CD4-positive, alpha-beta T cell treated with Interleukin-15 for 1 hour (primary cell): ENCODE measurements around the gene GRIFIN.
"Not testable (repeated sequence)": the region's sequence is repeated elsewhere in the genome, so short reads cannot be mapped to it uniquely, and the experiment has no call there.

Source experiments
- DNase-seq: peaks from one replicate; pipeline ENCODE4 v3.0.0-alpha.2; 2020

The GRIFIN gene

DNA sequence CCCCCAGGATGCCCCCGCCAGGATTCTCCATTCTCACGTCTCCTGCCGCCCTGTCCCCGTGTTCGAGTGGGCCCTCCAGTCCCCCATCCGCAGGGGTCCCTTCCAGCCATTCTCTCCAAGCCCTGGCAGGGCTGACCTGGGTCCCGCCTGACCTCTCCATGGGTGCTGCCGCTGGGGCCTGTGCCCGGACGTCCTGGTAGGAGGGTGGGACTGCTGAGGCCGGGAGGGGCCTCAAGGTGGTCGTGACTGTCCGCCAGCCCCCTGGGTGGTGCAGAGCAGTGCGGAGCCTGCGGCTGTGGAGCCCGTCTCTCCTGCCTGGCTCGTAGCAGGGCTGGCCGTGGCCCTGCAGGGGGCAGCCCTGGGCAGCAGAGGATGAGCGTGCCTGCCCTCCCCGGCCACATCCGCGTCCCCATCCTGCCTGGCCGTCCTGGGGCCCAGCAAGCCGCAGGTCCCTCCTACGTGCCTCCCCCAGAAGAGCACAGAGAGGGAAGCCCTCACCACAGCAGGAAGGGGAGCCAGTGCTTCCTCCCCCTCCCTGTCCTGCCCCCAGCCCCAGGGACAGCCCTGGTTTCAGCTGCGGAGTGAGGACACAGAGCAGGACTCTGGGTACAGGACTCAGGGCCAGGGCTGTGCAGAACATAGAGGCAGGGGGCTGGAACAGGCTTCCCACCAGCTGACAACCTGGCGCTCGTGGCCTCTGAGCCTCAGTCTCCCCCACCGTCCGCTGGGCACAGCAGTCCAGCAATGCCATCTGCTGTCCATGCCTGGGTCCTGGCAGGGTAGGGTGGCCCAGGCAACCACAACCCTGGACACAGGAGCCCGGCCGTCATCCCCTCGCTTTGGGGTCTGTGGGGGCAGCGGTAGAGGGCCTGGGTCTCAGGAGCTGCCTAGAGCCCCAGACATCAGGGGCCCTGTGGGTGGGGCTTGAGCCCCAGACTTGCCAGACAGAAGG is 1.5 kb upstream of the GRIFIN start:
- peak; percentile 72 for DNase-seq

DNA sequence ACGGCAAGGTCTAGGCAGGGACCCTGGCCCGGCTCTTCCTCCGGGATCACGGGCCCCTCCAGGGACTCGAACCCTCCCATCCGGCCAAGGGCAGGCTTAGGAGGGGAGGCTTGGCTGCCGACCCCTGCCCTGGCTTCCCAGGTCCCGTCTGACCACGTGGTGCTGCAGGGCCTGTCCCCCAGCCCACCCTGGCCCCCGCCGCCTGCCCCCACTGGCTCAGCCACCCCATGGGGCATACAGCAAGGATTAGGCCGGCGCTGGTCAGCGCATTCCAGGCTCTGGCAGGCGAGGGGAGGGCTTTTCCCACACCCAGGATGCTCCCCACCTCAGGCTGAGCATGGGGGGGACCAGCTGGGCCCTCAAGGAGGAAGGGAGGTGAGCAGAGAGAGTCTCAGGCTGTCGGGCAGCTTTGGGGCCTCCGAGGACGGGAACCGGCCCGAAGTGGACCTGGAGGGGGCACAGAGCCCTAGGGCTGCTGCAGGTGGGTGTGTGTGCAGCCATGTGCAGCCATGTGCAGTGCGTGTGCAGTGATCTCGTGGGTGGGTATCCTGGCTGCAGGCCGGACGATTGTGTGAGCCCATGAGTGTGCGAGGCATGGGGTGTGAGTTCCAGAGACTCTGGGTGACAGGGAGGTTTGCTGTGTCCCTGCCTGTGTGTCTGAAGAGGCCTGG is 713 bp upstream of the GRIFIN start:
- DNase-seq, result no peak

DNA sequence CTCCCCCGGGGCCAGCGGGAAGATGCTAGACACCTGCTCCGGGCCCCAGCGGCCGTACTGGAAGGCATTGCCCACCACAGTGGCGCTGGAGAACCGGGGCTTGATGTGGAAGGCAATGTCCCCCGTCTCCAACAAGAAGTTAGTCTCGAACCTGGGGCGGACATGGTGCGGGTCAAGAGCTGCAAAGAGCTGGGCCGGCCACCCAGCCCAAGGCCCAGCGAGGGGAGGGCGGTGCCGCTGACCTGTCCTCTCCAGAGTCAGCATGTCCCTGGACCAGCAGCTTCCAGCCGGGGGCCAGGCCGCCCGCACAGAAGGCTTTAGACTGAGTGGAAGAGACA is 551 bp downstream of the GRIFIN start:
- DNase-seq, result no peak

DNA sequence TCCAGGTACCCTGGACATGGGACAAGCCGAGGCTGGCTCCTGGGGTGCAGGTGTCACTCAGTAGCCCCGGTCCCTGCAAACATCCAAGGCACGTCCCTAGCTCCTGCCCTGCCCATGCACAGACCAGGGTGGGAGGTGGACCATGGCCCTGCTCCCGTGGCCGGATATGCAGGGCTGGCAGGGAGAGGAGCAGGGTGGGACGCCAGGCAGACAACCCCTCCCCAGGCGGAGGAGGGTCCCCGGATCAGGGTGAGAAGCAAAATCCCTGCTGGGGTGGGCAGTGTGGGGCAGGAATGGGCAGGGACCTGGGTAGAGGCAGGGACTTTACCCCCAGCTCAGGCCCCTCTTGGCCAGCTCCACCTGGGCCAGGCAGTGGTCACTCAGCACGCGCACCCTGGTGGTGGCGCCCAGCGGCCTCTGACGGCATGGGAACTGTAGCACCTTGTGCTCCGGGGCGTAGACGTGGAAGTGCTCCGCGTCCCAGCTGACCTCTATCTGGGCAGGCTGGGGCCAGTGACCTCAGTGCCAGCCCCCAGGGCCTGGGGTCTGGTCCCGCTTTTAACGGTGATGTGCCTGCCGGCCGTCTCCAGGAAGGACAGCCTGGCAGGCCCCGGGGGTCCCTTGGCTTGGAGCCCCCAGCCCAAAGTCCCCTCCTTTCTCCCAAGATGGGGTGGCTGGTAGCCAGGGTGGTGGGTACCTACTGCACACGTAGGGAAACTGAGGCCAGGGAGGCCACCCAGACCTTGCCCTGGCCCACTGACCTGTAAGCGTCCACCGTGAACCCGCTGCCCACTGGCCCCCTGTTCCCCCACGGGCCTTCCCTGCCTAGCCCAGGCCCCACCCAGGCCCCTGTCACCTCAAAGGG is 1.2 kb downstream of the GRIFIN start:
- no peak for DNase-seq

DNA sequence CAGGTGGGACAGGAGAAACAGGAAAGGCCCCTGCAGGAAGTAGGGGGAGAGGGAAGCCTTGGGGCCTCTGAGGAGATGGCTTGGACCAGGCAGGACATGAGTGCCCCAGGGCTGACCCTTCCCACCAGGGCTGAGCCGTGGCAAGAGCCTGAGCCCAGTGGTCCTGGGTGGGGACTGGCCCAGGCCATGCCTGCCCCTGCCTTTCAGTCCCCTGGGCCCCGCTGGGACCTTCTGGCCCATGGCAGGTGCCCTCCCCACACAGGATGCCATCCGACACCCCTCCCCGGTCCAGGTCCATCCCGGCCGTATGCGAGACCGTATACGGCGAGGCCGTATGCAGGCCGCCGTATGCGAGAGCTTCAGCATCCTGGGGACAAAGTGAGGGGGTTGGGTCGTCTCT is 2.0 kb downstream of the GRIFIN start:
- DNase-seq, result no peak

DNA sequence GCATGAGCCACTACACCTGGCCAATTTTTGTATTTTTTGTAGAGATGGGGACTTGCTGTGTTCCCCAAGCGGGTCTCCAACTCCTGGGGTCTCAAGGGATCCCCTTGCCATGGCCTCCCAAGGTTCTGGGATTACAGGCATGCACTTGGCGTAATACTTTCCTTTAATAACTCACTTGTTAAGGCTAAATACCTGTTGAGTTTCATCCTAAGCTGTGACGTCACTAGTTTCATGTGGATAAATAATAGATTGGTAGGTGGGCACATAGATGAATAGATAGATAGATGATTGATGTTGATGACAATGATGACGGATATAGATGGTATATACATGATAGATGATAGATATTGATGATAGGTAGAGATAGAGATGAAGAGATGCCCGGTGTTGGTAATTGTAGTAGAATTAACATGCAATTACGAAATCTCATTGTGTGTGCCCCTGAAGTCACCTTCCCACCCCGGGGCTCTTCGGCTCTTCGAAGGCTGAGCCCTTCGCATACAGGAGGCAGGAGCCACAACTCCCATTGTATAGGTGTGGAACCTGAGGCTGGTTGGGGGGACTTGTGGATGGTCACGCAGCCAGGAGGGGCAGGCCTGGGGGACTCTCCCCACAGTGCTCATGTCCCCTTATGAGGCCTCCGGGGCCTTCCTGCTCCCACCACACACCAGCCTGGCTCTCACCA is 2.6 kb downstream of the GRIFIN start:
- no peak for DNase-seq

DNA sequence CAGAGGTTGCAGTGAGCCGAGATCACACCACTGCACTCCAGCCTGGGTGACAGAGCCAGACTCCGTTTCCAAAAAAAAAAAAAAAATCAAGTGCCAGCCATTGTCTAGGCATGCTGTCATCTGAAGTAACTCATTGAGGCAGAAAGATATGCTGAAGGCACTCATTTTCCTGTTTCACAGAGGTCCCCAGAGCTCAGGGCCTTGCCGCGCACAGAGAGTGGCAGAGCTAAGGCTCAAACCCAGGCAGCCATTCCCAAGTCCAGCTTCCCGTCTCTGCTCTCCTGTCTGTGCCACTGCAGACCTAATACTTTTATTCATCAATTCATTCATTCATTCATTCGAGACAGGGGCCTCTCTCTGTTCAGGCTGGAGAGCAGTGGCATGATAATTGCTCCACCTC is 3.5 kb downstream of the GRIFIN start:
- no peak for DNase-seq

DNA sequence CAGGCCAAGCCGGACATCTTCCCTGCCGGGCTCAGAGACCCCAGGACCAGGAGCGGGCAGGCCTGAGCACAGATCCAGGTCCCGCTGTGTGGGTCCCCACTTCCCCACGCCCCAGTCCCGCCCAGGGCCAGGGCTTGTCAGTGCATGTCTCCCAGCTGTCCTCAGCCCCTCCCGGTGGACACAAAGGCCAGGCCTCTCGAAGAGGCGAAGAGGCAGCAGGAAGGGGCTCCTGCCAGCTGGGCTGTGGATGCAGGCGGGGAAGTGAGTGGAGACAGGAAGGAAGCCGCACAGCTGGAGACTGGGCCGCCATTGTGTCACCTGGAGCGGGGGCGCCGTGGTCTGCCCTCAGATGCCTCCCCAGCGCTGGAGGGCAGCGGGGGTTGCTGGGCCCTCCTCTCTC is 4.8 kb downstream of the GRIFIN start:
- no peak for DNase-seq

DNA sequence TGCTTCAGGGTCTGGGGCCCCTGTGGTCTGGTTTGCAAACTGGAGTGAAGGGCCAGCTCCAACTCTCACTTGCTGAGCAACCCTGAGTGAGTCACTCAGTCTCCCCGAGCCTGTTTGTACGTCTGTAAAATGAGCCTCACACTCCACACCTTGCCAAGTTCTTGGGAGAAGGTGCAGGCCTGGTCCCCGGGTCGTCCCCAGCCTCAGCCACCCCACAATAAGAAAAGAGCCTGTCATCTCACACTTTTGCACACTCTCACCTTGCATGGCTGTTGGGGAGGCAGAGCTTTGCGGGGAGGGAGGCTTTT is 5.2 kb downstream of the GRIFIN start:
- DNase-seq, result no peak

DNA sequence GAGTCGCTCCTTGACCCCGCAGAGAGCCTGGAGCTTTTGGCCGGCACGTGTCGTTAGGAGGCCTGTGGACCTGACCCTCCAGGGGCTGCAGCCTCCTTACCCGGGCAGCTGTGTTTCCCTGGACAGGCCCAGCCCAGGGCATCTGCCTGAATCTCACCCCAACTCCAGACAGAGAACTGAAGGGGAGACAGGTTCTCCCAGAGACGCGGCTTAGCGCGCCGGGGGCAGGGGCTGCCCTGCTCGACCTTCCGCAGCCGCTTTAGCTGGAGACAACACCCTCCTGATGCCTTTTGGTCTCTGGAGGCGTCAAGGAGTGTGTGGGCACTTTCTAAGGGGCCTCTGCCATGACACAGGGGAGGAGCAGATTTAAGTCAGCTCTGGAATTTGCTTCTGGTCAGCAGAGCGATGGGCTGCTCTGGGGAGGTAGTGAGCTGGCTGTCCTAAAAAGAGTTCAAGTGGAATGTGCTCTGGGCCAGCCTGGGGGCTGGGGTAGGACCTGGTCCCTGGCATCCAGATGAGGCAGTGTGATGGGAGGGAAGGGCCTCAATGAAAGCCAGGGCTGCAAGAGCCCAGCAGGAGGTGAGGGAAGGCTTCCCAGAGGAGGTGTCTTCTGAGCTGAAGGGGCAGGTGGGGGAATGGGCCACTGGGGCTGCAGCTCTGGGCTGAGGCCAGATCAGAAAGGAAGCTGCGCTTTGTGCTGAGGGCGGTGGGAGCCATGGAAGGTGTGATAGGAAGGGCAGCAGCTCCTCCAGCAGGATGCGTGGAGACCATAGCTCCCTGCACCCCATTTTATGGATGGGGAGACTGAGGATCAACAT is 5.8 kb downstream of the GRIFIN start:
- no peak for DNase-seq

DNA sequence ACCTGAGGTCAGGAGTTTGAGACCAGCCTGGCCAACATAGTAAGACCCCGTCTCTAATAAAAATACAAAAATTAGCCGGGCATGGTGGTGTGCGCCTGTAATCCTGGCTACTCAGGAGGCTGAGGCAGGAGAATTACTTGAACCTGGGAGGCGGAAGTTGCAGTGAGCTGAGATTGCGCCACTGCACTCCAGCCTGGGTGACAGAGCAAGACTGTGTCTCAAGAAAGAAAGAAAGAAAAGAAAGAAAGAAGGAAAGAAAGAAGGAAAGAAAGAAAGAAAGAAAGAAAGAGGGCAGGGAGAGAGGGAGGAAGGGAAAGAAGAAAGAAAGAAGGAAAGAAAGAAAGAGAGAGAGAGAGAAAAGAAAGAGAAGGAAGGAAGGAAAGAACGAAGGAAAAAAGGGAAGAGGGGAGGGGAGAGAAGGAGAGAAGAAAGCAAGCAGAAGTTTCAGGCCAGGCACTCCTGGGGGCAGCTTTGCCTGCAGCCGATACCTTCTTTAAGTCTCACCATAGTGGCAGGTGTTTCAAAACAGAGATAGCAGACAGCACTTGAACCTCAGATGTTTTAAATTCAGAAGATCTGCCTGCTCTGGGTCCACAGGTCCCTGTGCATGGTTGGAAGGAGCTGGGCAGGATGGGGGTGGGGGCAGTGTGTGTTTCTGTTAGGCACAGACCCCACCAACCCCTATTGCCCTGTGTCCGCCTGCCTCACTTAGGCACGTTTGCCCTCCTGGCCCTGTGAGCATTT is 6.6 kb downstream of the GRIFIN start:
- DNase-seq, result not testable (repeated sequence)

DNA sequence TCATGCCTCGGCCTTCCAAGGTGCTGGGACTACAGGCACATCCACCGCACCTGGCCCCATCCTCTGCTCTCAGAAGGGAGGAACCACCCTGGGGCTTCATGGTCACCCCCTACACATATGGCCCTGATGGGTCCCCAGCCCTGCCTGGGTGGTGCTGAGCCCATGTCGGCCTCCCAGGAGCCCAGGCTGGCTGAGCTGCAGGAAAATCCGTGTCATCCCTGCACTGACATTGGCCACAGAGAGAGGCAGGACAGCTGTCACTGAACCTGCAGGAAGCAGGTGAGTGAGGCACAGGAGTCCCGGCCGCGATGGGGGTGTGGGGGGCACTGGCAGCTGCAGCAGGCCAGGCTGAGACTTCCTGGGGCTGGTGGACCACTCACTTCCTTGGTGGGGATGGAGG is 8.0 kb downstream of the GRIFIN start:
- DNase-seq, result no peak

DNA sequence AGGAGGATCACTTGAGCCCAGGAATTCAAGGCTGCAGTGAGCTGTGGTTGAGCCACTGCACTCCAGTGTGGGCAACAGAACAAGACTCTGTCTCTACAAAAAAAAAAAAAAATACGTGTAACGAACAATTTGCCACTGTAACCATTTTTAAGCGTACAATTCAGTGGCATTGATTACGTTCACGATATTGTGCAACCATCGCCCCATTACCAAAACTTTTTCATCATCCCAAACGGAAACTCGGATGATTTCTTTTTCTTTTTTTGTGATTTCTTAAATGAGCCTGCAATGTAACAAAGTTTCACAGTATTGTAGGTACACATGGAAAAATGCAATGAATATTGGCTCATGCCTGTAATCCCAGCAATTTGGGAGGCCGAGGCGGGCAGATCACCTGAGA is 9.5 kb downstream of the GRIFIN start:
- DNase-seq, result no peak

DNA sequence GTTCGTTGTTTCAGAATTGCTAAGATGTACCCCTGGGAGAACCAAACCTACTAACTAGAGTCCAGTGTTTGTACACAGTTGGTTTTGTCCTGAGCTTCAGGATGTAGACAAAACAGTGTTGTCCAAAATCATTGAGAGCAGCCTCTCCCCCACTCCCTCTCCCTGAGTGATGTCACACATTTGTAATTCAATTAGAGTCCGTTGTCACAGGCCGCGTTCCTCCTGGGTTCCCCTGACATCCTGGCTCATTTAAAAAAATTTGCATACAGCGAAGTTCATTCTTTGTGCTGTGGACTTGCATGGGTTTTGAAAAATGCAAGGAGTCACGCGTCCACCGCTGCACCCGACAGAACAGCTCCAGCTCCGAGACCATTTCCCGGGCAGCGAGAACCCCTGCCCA is 10.3 kb downstream of the GRIFIN start:
- DNase-seq, result no peak

DNA sequence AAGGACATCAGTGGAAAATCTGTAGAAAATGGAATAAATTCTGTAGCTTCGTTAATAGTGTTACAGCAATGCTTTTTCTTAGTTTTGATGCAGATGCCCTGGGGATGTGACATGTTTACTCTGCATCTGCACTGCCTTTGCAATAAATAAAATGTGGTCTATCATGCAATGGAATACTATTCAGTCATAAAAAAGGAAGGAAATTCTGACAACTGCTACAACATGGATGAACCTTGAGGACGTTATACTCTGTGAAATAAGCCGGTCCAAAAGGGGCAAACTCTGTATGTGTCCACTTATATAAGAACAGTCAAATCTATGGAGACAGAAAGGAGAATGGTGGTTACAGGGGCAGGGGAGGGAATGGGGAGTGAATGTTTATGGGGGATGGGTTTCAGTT is 13.5 kb downstream of the GRIFIN start:
- DNase-seq, result no peak

DNA sequence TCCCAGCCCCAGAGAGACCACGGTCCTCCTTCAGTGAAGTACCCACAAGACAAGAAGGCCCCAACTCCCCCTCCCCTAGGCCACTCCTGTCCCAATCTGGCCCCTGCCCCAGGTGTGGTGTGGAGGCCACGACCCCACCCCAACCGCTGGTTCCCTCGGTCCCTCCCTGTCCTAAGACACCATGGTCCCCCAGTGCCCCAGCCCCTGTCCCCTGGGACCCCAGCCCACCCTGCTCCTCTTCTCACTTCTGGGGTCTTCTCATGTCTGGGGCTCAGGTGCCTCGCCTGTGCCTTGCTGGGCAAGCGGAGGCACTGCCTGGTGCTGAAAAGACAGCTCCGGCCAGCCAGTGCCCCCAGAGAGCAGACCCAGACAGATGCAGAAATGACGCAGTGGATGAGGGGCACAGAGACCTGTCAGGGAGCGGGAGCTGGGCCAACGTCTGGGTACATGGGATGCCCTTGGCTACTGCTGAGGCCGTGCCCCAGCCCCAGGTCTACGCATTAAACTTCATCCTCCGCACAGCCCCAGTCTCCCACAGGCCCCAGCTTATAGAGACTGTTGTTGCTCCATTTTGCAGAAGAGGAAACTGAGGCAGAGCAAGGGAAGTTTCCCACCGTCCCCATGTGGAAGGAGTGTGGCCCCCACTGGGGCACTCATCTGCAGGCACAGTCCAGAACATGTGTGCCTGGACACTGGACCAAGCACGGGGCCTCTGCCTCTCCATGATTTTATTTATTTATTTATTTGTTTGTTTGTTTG is 14.8 kb downstream of the GRIFIN start:
- no peak for DNase-seq

DNA sequence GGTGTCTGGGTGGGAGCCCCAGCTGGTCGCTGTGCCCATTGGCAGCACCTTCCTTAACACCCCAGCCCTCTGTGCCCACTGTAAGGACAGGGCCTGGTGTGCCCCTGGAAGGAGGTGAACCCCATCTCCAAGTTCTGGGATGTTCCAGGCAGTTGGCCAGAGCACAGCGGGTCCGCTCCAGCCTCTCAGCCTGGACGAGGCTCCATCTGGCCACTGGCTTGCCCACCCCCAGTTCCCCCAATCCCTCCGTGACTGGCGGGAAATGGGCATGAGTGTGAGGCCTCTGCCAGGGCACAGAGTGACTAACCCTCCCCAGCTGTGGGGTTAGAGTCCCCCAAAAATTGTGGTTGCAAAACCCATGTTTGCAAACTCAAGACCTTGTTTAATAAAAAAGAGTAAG is 15.6 kb downstream of the GRIFIN start:
- no peak for DNase-seq

DNA sequence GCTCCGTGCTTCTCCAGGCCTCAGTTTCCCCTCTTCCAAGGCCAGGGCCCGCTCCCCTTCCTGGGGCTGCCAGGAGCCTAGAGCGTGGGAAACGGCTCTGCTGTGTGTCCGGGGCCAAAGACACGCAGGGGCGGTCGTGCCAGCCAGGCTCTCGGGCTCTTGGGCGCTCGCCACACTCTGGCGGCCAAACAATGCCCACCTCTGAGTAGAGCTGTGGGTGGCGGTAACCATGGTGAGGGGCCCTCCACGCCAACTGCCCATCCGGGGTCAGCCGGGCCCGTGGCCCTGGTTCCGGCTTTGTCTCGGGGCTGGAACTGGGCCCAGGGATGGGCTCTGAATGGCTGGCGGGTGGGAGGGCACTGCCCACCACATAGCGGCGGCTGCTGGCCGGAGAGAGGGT is 16.0 kb downstream of the GRIFIN start:
- DNase-seq, result no peak

DNA sequence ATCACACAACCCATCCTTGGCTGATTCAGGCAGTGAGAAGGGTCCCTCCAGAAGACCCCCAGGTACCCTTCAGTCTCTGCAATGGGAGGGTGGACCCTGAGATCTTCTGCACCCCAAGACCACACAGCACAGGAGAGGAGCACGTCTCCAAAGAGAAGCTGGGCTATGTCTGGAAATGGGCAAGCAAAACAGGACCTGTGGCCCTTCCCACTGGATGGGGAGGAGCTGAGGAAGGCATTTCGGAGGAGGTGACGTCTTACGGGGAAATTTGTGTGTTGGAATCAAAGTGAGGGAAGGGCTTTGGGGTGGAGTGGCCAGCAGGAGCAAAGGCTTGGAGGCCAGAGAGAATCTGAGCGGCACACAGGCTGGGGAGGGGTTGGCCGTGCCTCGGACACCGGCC is 16.5 kb downstream of the GRIFIN start:
- no peak for DNase-seq

DNA sequence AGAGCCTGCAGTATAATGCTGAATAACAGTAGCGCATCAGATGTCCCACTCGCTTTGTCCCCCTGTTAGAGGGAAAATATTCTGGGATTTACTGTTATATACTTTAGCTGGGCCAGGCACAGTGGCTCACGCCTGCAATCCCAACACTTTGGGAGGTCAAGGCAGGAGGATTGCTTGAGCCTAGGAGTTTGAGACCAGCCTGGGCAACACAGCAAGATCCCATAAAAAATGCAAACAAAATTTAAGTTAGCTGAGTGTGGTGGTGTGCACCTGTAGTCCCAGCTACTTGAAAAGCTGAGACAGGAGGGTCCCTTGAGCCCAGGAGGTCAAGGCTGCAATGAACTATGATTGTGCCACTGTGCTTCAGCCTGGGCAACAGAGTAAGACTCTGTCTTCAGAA is 22.3 kb downstream of the GRIFIN start:
- not testable (repeated sequence) for DNase-seq
